Measurements from ENCODE around the gene SEC23IP. TPM values are rescaled to one million over a fixed set of nuclear protein-coding genes. Genes with fewer than 3 reads are reported as not detected.

Gene SEC23IP
- polyA plus RNA-seq, 3 donors, result 64.8 to 71.2 (median 70.8) TPM

- DNase-seq (ENCODE audit: extremely low read depth in 1 of 11, low read depth in 9 of 11, low spot score in 4 of 11), result no peak
These were observed 89.3 kb downstream of the SEC23IP start for GRCh38 chr10:119981826-119982225.

GRCh38 chr10:119988333-119988732 is 95.8 kb downstream of the SEC23IP start:
- DNase-seq (ENCODE audit: extremely low read depth in 1 of 11, low read depth in 9 of 11, low spot score in 4 of 11), result no peak

GRCh38 chr10:119989966-119990365 is 97.4 kb downstream of the SEC23IP start:
- DNase-seq (ENCODE audit: extremely low read depth in 1 of 11, low read depth in 9 of 11, low spot score in 4 of 11), result no peak

GRCh38 chr10:119991066-119991465 is 98.5 kb downstream of the SEC23IP start:
- no peak for DNase-seq (ENCODE audit: extremely low read depth in 1 of 11, low read depth in 9 of 11, low spot score in 4 of 11)

- DNase-seq (ENCODE audit: extremely low read depth in 1 of 11, low read depth in 9 of 11, low spot score in 4 of 11), result no peak
These were observed 99.3 kb downstream of the SEC23IP start for GRCh38 chr10:119991816-119992215.

Other genes with a start within 250 kb of the SEC23IP start
- 10 to 100 TPM; 27.7 to 32.1 (median 28.9) TPM for gene BAG3, start 241.3 kb upstream of the SEC23IP start, polyA plus RNA-seq (ENCODE audit: insufficient read length in 3 of 3)
- 10 to 100 TPM; 50.9 to 62.7 (median 58.9) TPM for gene INPP5F, start 166.7 kb upstream of the SEC23IP start, polyA plus RNA-seq (ENCODE audit: insufficient read length in 3 of 3)
- 10 to 100 TPM; 50.2 to 65.4 (median 62.9) TPM for gene MCMBP, start 19.9 kb upstream of the SEC23IP start, polyA plus RNA-seq (ENCODE audit: insufficient read length in 3 of 3)